ENCODE data around the gene OR5H2.

The OR5H2 gene

GRCh38 chr3:98274914-98275313 lies 7.4 kb upstream of the OR5H2 start:
- H3K27me3 ChIP-seq (ENCODE audit: insufficient read depth, low read length, poor library complexity), result no peaks in the 10 kb centered on the region
- H3K4me3 ChIP-seq (ENCODE audit: low read depth in 1 of 2, low read length in 2 of 2), result no peak overlapping the region
- H3K36me3 ChIP-seq (ENCODE audit: insufficient read depth, low read length), result no peaks in the 10 kb centered on the region
- H3K27ac ChIP-seq (ENCODE audit: low read length), result no peak overlapping the region
- H3K9me3 ChIP-seq (ENCODE audit: insufficient read depth, low read length, severe bottlenecking), result peaks cover 4% of the 10 kb centered on the region
- ATAC-seq (ENCODE audit: insufficient read depth, low read depth) (no peak), DNase-seq (no peak)
- no peaks in the 10 kb centered on the region for H3K4me1 ChIP-seq (ENCODE audit: insufficient read depth, low read length)
- H2AFZ ChIP-seq (ENCODE audit: low read depth, low read length), result no peak overlapping the region
- H3K79me2 ChIP-seq (ENCODE audit: insufficient read depth, low read length), result no peaks in the 10 kb centered on the region
- no peak overlapping the region for H3K4me2 ChIP-seq (ENCODE audit: insufficient read depth, low read length)
- no peaks in the 10 kb centered on the region for H4K20me1 ChIP-seq (ENCODE audit: insufficient read depth, low read length)
- TF ChIP-seq EZH2 (IDR thresholded peaks at IDR 0.05; ENCODE audit: borderline replicate concordance, low read depth, low read length, severe bottlenecking), result no peak
- no peak for TF ChIP-seq CTCF (IDR thresholded peaks at IDR 0.05; ENCODE audit: borderline replicate concordance, extremely low read depth, low read length, poor library complexity, severe bottlenecking)
- no peak overlapping the region for H3K9ac ChIP-seq (ENCODE audit: low read depth, low read length)

- no peaks in the 10 kb centered on the region for H3K9me3 ChIP-seq (ENCODE audit: insufficient read depth, low read length, severe bottlenecking)
- H3K79me2 ChIP-seq (ENCODE audit: insufficient read depth, low read length), result no peaks in the 10 kb centered on the region
- DNase-seq (no peak), ATAC-seq (ENCODE audit: insufficient read depth, low read depth) (no peak)
- H3K4me3 ChIP-seq (ENCODE audit: low read depth in 1 of 2, low read length in 2 of 2), result no peak overlapping the region
- H4K20me1 ChIP-seq (ENCODE audit: insufficient read depth, low read length), result no peaks in the 10 kb centered on the region
- H3K4me1 ChIP-seq (ENCODE audit: insufficient read depth, low read length), result no peaks in the 10 kb centered on the region
- no peak for TF ChIP-seq CTCF (IDR thresholded peaks at IDR 0.05; ENCODE audit: borderline replicate concordance, extremely low read depth, low read length, poor library complexity, severe bottlenecking)
- TF ChIP-seq EZH2 (IDR thresholded peaks at IDR 0.05; ENCODE audit: borderline replicate concordance, low read depth, low read length, severe bottlenecking), result no peak
- no peak overlapping the region for H3K9ac ChIP-seq (ENCODE audit: low read depth, low read length)
- H3K27me3 ChIP-seq (ENCODE audit: insufficient read depth, low read length, poor library complexity), result no peaks in the 10 kb centered on the region
- no peaks in the 10 kb centered on the region for H3K36me3 ChIP-seq (ENCODE audit: insufficient read depth, low read length)
- H2AFZ ChIP-seq (ENCODE audit: low read depth, low read length), result no peak overlapping the region
- no peak overlapping the region for H3K4me2 ChIP-seq (ENCODE audit: insufficient read depth, low read length)
- no peak overlapping the region for H3K27ac ChIP-seq (ENCODE audit: low read length)
Measured at GRCh38 chr3:98290916-98291315, 8.6 kb downstream of the OR5H2 start.

DNA sequence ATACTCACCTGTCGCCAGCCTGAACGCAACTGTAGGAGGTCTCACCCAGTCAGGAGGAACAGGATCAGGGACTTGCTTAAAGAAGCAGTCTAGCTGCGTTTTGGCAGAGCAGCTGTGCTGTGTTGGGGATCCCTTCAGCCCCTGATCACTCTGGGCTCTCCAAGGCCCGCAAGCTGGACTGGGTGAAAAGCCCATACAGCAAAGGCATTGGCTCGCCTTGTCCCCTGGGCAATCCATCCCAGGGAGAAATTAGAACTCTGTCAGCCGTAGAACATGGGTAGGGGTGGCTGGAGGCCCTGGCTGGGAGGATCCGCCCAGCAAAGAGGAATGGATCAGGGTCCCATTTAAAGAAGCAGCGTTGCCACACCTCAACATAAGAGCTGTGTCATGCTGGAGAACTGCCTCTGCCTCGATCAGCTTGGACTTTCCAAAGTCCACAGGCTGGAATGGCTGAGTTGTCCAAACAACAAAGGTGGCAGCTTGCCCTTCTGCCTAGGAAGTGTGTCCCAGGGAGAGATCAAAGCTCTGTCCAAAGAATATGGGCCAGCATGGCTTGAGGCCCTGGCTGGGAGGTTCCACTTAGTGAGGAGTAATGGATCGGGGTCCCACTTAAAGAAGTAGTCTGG lies 9.1 kb downstream of the OR5H2 start:
- ATAC-seq (ENCODE audit: insufficient read depth, low read depth), result no peak
- H3K27me3 ChIP-seq (ENCODE audit: insufficient read depth, low read length, poor library complexity), result no peaks in the 10 kb centered on the region
- TF ChIP-seq EZH2 (IDR thresholded peaks at IDR 0.05; ENCODE audit: borderline replicate concordance, low read depth, low read length, severe bottlenecking) (no peak), CTCF (IDR thresholded peaks at IDR 0.05; ENCODE audit: borderline replicate concordance, extremely low read depth, low read length, poor library complexity, severe bottlenecking) (no peak)
- H3K9me3 ChIP-seq (ENCODE audit: insufficient read depth, low read length, severe bottlenecking), result no peaks in the 10 kb centered on the region
- no peaks in the 10 kb centered on the region for H4K20me1 ChIP-seq (ENCODE audit: insufficient read depth, low read length)
- no peak overlapping the region for H3K9ac ChIP-seq (ENCODE audit: low read depth, low read length)
- H3K4me2 ChIP-seq (ENCODE audit: insufficient read depth, low read length), result no peak overlapping the region
- no peak overlapping the region for H2AFZ ChIP-seq (ENCODE audit: low read depth, low read length)
- H3K27ac ChIP-seq (ENCODE audit: low read length), result no peak overlapping the region
- H3K4me3 ChIP-seq (ENCODE audit: low read depth in 1 of 2, low read length in 2 of 2), result no peak overlapping the region
- H3K4me1 ChIP-seq (ENCODE audit: insufficient read depth, low read length), result no peaks in the 10 kb centered on the region
- DNase-seq, result no peak
- no peaks in the 10 kb centered on the region for H3K36me3 ChIP-seq (ENCODE audit: insufficient read depth, low read length)
- no peaks in the 10 kb centered on the region for H3K79me2 ChIP-seq (ENCODE audit: insufficient read depth, low read length)
